GM23338 (cell line): ENCODE results near the gene PCGF2. TPM values are rescaled to one million over a fixed set of nuclear protein-coding genes. Genes with fewer than 3 reads are reported as not detected.

Experiments used
- ATAC-seq: fragments of 200-7000 bp; cut with Tn5 transposase; 3 replicates; pipeline ENCODE4 v1.9.1; 2020
- DNase-seq: peaks from one replicate; pipeline ENCODE4 v3.0.0-alpha.2; 2015; ENCODE audit warnings: low spot score
- H2AFZ ChIP-seq: fragments of 200-600 bp; sonication (generic); 2 replicates; pipeline ENCODE4 v1.8.0; 2016; ENCODE audit warnings: antibody characterized with exemption, mild to moderate bottlenecking, moderate library complexity
- H3F3A ChIP-seq: fragments of 200-600 bp; sonication (generic); replicated peaks from 2 replicates; pipeline ENCODE4 v1.8.0; 2017; ENCODE audit warnings: antibody characterized with exemption, mixed run types, low read depth
- H3K27ac ChIP-seq: fragments of 200-600 bp; sonication (generic); 2 replicates; pipeline ENCODE4 v1.6.1; 2016; ENCODE audit warnings: low read depth
- H3K27me3 ChIP-seq: fragments of 200-600 bp; sonication (generic); 2 replicates; pipeline ENCODE4 v1.8.0; 2016; ENCODE audit warnings: mild to moderate bottlenecking, mixed run types, moderate library complexity; ENCODE audit not compliant: insufficient read depth
- H3K36me3 ChIP-seq: fragments of 200-600 bp; sonication (generic); 2 replicates; pipeline ENCODE4 v1.8.0; 2016; ENCODE audit warnings: mild to moderate bottlenecking; ENCODE audit not compliant: insufficient read depth
- H3K4me1 ChIP-seq: fragments of 200-600 bp; sonication (generic); 2 replicates; pipeline ENCODE4 v1.8.0; 2016; ENCODE audit warnings: mild to moderate bottlenecking, moderate library complexity; ENCODE audit not compliant: insufficient read depth
- H3K4me2 ChIP-seq: fragments of 200-600 bp; sonication (generic); 2 replicates; pipeline ENCODE4 v1.7.1; 2017; ENCODE audit warnings: mixed run types
- H3K4me3 ChIP-seq: fragments of 200-600 bp; sonication (generic); 2 replicates; pipeline ENCODE4 v1.6.1; 2016; ENCODE audit warnings: mixed run types
- H3K79me2 ChIP-seq: fragments of 200-600 bp; sonication (generic); replicated peaks from 2 replicates; pipeline ENCODE4 v1.8.0; 2017; ENCODE audit warnings: mild to moderate bottlenecking; ENCODE audit not compliant: insufficient read depth
- H3K9me2 ChIP-seq: fragments of 200-600 bp; sonication (generic); 2 replicates; pipeline ENCODE4 v1.8.0; 2017; ENCODE audit not compliant: insufficient read depth
- H4K20me1 ChIP-seq: fragments of 200-600 bp; sonication (generic); replicated peaks from 2 replicates; pipeline ENCODE4 v1.8.0; 2017; ENCODE audit warnings: mild to moderate bottlenecking; ENCODE audit not compliant: insufficient read depth
- H3K27ac Mint-ChIP-seq: 2 replicates; pipeline ENCODE4 v1.8.0; 2020; ENCODE audit warnings: inconsistent platforms, mild to moderate bottlenecking, moderate library complexity, mixed read lengths
- H3K27me3 Mint-ChIP-seq: 3 replicates; pipeline ENCODE4 v1.8.0; 2022; ENCODE audit warnings: low read depth, mild to moderate bottlenecking, moderate library complexity, mixed read lengths, inconsistent platforms; ENCODE audit not compliant: insufficient read depth, poor library complexity
- H3K36me3 Mint-ChIP-seq: 3 replicates; pipeline ENCODE4 v1.8.0; 2021; ENCODE audit warnings: low read depth, mild to moderate bottlenecking, inconsistent platforms, moderate library complexity, mixed read lengths
- H3K4me1 Mint-ChIP-seq: 3 replicates; pipeline ENCODE4 v1.8.0; 2020; ENCODE audit warnings: mild to moderate bottlenecking, inconsistent platforms, mixed read lengths
- H3K4me3 Mint-ChIP-seq: 3 replicates; pipeline ENCODE4 v1.8.0; 2021; ENCODE audit warnings: moderate library complexity, mild to moderate bottlenecking, inconsistent platforms, mixed read lengths
- H3K9me3 Mint-ChIP-seq: 3 replicates; pipeline ENCODE4 v1.8.0; 2020; ENCODE audit warnings: moderate library complexity, mild to moderate bottlenecking, inconsistent platforms, mixed read lengths
- CREB1 ChIP-seq: fragments of 250-450 bp; sonication (Bioruptor Pico); IDR thresholded peaks from 2 replicates; pipeline ENCODE4 v1.5.0; 2020; ENCODE audit warnings: low read depth, mild to moderate bottlenecking, moderate library complexity
- EZH2 ChIP-seq: fragments of 200-600 bp; sonication (generic); IDR thresholded peaks from one replicate; pipeline ENCODE4 v1.8.0; 2017; ENCODE audit warnings: antibody characterized with exemption, mild to moderate bottlenecking, low read depth; ENCODE audit not compliant: unreplicated experiment
- EZH2phosphoT487 ChIP-seq: fragments of 200-600 bp; sonication (generic); IDR thresholded peaks from one replicate; pipeline ENCODE4 v1.8.1; 2018; ENCODE audit warnings: antibody characterized with exemption; ENCODE audit not compliant: unreplicated experiment
- JUNB ChIP-seq: IDR thresholded peaks from one replicate; pipeline ENCODE4 v1.6.1; 2016; ENCODE audit warnings: antibody characterized with exemption; ENCODE audit not compliant: unreplicated experiment
- NANOG ChIP-seq: IDR thresholded peaks from 2 replicates; pipeline ENCODE4 v1.6.1; 2016; ENCODE audit warnings: antibody characterized with exemption, borderline replicate concordance
- POLR2AphosphoS5 ChIP-seq: IDR thresholded peaks from 2 replicates; pipeline ENCODE4 v1.6.1; 2016; ENCODE audit warnings: antibody characterized with exemption, low read depth
- ZNF114 ChIP-seq: fragments of 250-450 bp; sonication (Bioruptor Pico); IDR thresholded peaks from 2 replicates; pipeline ENCODE4 v1.5.0; 2020; ENCODE audit warnings: mild to moderate bottlenecking, moderate library complexity
- ZNF462 ChIP-seq: fragments of 250-450 bp; sonication (Bioruptor Pico); IDR thresholded peaks from 2 replicates; pipeline ENCODE4 v1.5.0; 2020; ENCODE audit warnings: mild to moderate bottlenecking, moderate library complexity
- polyA plus RNA-seq: library from polyadenylated mRNA; unstranded; fragments of >200 nt; fragmentation: Nextera tagmentation; extraction: Ambion mirVana; gene quantifications from 2 replicates; pipeline ENCODE4 v1.2.1, GENCODE V29; 2016
- total RNA-seq: library from RNA; depleted of rRNA; stranded (reverse); fragments of >200 nt; shearing (Covaris generic); gene quantifications from 2 replicates; pipeline ENCODE4 v1.2.3, GENCODE V29; 2014
- TF ChIP-seq, protein P1 (sequence below), 2 experiments: fragments of 200-600 bp in 1 of 2; sonication (generic) in 1 of 2; conservative IDR thresholded peaks; 2 replicates each; pipeline versions ENCODE4 v1.5.1 to v1.6.1; 2016 to 2017; ENCODE audit warnings: antibody characterized with exemption in 2 of 2, low read depth in 2 of 2, mild to moderate bottlenecking in 2 of 2, moderate library complexity in 1 of 2
- TF ChIP-seq, protein P2 (sequence below): IDR thresholded peaks from 2 replicates; pipeline ENCODE4 v1.6.1; 2016; ENCODE audit warnings: antibody characterized with exemption
- TF ChIP-seq, protein P3 (sequence below): IDR thresholded peaks from one replicate; pipeline ENCODE4 v1.6.1; 2018; ENCODE audit warnings: antibody characterized with exemption; ENCODE audit not compliant: unreplicated experiment

Gene PCGF2
- total and polyA plus RNA-seq, 2 experiments from 2014 or later = 21.1 to 51.9 TPM

DNA sequence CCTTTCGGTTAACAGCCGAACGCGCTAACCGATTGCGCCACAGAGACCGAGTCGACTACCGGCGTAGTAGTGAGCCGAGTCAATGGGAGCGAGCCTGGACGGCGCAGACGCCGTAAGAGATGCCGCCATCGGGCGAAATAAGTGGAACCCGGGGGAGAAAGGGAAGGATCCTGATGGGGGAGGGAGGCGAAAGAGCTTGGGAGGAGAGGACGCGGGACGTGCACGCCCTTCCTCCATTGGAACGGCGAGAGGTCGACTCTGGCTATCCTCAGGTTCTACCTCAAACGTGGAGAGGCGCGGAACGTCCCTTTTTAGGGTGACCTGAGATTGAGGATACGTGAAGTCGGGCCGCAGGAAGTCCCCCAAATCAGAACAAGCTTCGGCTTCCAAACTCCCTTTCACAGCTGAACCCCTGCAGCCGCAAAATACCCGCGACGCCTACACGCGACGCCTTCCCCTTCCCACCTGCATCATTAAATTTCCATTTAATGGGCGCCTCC lies 3.7 kb upstream of the PCGF2 start (continued):
- TF ChIP-seq ZNF462 (CRISPR knock-in tag) (no peak), CREB1 (CRISPR knock-in tag) (peak; percentile 58; the same call in 1 of the 2 replicates), POLR2AphosphoS5 (peak; percentile 29; the same call in 1 of the 2 replicates)

DNA sequence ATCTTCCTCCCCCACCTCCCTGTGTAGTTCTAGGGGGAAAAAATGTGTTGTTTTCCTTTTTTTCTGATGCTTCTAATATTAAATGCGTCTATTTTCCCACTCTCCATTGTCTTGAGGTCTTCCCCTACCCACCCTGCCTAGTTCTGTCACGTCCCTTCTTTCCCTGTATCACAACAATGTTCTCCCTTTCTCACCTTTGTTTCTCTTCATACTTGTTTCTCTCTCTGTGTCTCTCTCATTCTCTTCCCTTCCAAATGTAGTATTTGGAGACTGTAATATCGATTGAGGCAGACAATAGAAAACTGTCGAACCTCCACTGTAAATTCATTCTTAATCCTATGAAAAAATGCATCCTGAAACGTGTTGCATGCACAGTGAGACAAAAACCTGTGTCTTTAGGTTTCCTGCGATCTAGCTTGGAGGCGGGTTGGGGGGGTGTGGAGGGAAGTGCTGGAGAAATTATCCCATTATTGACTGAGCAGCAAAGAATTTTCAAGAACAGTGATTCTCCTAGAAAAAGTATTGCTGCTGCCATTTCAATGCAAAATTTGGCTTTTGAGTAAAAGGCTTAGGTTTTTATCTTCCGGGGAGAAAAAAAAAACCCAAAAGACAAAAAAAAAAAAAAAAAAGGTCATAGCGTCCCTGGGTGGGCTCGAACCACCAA lies 3.1 kb upstream of the PCGF2 start:
- peaks cover 6% of the 10 kb centered on the region for H3K36me3 ChIP-seq
- DNase-seq (no peak), ATAC-seq (no peak)
- H3K9me3 Mint-ChIP-seq = peaks cover 5% of the 10 kb centered on the region
- H3K27ac ChIP-seq = no peak overlapping the region
- peaks cover 16% of the 10 kb centered on the region for H3K27me3 ChIP-seq
- H3K27me3 Mint-ChIP-seq = peaks cover 30% of the 10 kb centered on the region
- H3K4me1 ChIP-seq = peaks cover 27% of the 10 kb centered on the region
- H3K36me3 Mint-ChIP-seq = peaks cover 23% of the 10 kb centered on the region
- H3K4me3 ChIP-seq = peak overlapping the region; percentile 69
- H3K79me2 ChIP-seq = peaks cover 40% of the 10 kb centered on the region
- no peaks in the 10 kb centered on the region for H3K9me2 ChIP-seq
- peaks cover 15% of the 10 kb centered on the region for H3K4me1 Mint-ChIP-seq
- peaks cover 15% of the 10 kb centered on the region for H4K20me1 ChIP-seq
- H3K27ac Mint-ChIP-seq = no peak overlapping the region; the same call in 1 of the 2 replicates
- peak overlapping the region; percentile 6; the same call in 1 of the 2 replicates for H2AFZ ChIP-seq
- peak overlapping the region; percentile 97 for H3K4me3 Mint-ChIP-seq
- H3F3A ChIP-seq = peaks cover 2% of the 10 kb centered on the region; the same call in 1 of the 2 replicates
- peak overlapping the region; percentile 96 for H3K4me2 ChIP-seq
- no peak for TF ChIP-seq EZH2phosphoT487
- TF ChIP-seq, protein P1, sequence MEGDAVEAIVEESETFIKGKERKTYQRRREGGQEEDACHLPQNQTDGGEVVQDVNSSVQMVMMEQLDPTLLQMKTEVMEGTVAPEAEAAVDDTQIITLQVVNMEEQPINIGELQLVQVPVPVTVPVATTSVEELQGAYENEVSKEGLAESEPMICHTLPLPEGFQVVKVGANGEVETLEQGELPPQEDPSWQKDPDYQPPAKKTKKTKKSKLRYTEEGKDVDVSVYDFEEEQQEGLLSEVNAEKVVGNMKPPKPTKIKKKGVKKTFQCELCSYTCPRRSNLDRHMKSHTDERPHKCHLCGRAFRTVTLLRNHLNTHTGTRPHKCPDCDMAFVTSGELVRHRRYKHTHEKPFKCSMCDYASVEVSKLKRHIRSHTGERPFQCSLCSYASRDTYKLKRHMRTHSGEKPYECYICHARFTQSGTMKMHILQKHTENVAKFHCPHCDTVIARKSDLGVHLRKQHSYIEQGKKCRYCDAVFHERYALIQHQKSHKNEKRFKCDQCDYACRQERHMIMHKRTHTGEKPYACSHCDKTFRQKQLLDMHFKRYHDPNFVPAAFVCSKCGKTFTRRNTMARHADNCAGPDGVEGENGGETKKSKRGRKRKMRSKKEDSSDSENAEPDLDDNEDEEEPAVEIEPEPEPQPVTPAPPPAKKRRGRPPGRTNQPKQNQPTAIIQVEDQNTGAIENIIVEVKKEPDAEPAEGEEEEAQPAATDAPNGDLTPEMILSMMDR (conservative IDR thresholded peaks at IDR 0.05; ENCODE audit: low read depth in 2 of 2) = no peak
- TF ChIP-seq, protein P2, sequence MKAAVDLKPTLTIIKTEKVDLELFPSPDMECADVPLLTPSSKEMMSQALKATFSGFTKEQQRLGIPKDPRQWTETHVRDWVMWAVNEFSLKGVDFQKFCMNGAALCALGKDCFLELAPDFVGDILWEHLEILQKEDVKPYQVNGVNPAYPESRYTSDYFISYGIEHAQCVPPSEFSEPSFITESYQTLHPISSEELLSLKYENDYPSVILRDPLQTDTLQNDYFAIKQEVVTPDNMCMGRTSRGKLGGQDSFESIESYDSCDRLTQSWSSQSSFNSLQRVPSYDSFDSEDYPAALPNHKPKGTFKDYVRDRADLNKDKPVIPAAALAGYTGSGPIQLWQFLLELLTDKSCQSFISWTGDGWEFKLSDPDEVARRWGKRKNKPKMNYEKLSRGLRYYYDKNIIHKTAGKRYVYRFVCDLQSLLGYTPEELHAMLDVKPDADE = no peak
- no peak for TF ChIP-seq CREB1 (CRISPR knock-in tag)
- TF ChIP-seq JUNB = no peak
- no peak for TF ChIP-seq ZNF114 (CRISPR knock-in tag)
- TF ChIP-seq, protein P3, sequence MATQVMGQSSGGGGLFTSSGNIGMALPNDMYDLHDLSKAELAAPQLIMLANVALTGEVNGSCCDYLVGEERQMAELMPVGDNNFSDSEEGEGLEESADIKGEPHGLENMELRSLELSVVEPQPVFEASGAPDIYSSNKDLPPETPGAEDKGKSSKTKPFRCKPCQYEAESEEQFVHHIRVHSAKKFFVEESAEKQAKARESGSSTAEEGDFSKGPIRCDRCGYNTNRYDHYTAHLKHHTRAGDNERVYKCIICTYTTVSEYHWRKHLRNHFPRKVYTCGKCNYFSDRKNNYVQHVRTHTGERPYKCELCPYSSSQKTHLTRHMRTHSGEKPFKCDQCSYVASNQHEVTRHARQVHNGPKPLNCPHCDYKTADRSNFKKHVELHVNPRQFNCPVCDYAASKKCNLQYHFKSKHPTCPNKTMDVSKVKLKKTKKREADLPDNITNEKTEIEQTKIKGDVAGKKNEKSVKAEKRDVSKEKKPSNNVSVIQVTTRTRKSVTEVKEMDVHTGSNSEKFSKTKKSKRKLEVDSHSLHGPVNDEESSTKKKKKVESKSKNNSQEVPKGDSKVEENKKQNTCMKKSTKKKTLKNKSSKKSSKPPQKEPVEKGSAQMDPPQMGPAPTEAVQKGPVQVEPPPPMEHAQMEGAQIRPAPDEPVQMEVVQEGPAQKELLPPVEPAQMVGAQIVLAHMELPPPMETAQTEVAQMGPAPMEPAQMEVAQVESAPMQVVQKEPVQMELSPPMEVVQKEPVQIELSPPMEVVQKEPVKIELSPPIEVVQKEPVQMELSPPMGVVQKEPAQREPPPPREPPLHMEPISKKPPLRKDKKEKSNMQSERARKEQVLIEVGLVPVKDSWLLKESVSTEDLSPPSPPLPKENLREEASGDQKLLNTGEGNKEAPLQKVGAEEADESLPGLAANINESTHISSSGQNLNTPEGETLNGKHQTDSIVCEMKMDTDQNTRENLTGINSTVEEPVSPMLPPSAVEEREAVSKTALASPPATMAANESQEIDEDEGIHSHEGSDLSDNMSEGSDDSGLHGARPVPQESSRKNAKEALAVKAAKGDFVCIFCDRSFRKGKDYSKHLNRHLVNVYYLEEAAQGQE = no peak
- no peak for TF ChIP-seq EZH2
- no peak for TF ChIP-seq POLR2AphosphoS5
- no peak for TF ChIP-seq NANOG
